ENCODE measurements around the gene ETV6.

- TF ChIP-seq CTCF (IDR thresholded peaks at IDR 0.05 in 2 of 3, conservative IDR thresholded peaks at IDR 0.05 in 1 of 3; ENCODE audit: borderline replicate concordance in 1 of 3, insufficient read depth in 1 of 3, low read depth in 2 of 3, low read length in 2 of 3) (no peak), POLR2A (IDR thresholded peaks at IDR 0.05; ENCODE audit: borderline replicate concordance, extremely low read depth, insufficient read depth, insufficient read length) (no peak), EGR1 (IDR thresholded peaks at IDR 0.05; ENCODE audit: low read depth) (no peak), CEBPB (IDR thresholded peaks at IDR 0.05; ENCODE audit: low read depth) (no peak), EZH2 (IDR thresholded peaks at IDR 0.05) (no peak), TCF7L2 (IDR thresholded peaks at IDR 0.05; ENCODE audit: borderline replicate concordance, extremely low read depth, insufficient read depth, insufficient read length) (no peak), YY1 (IDR thresholded peaks at IDR 0.05; ENCODE audit: extremely low read depth, insufficient replicate concordance, low read depth, low read length) (no peak), SRF (IDR thresholded peaks at IDR 0.05; ENCODE audit: low read depth) (no peak)
Measured at GRCh38 chr12:11695321-11695720, 45.8 kb downstream of the ETV6 start.
